RWPE2 (cell line): Measurements from ENCODE around the gene OPRL1.
"Not testable (repeated sequence)": the region's sequence is repeated elsewhere in the genome, so short reads cannot be mapped to it uniquely, and the experiment has no call there.

Experiments used
- ATAC-seq: fragments of 200-7000 bp; cut with Tn5 transposase; 3 replicates; pipeline ENCODE4 v1.9.1; 2021; ENCODE audit warnings: low read depth
- DNase-seq: peaks from one replicate; pipeline ENCODE4 v3.0.0-alpha.2; 2020; ENCODE audit warnings: low spot score
- H3K27ac ChIP-seq: fragments of 450-650 bp; 2 replicates; pipeline ENCODE4 v1.5.1; 2017; ENCODE audit warnings: mild to moderate bottlenecking; ENCODE audit not compliant: poor library complexity, severe bottlenecking
- H3K27me3 ChIP-seq: fragments of 250-450 bp; sonication (Bioruptor Pico); 2 replicates; pipeline ENCODE4 v1.5.1; 2021; ENCODE audit warnings: mild to moderate bottlenecking, moderate library complexity; ENCODE audit not compliant: insufficient read depth, poor library complexity, severe bottlenecking
- H3K36me3 ChIP-seq: fragments of 250-450 bp; sonication (Bioruptor Pico); 2 replicates; pipeline ENCODE4 v1.5.1; 2020; ENCODE audit warnings: low read depth, mild to moderate bottlenecking, moderate library complexity
- H3K4me1 ChIP-seq: fragments of 250-450 bp; sonication (Bioruptor Pico); 2 replicates; pipeline ENCODE4 v1.5.1; 2021; ENCODE audit warnings: mild to moderate bottlenecking, moderate library complexity; ENCODE audit not compliant: insufficient read depth, poor library complexity, severe bottlenecking
- H3K4me3 ChIP-seq: fragments of 250-450 bp; sonication (Bioruptor Pico); 2 replicates; pipeline ENCODE4 v1.5.1; 2021; ENCODE audit warnings: mild to moderate bottlenecking, moderate library complexity; ENCODE audit not compliant: severe bottlenecking
- H3K9me3 ChIP-seq: fragments of 250-450 bp; sonication (Bioruptor Pico); 2 replicates; pipeline ENCODE4 v1.5.1; 2021; ENCODE audit warnings: mild to moderate bottlenecking, moderate library complexity; ENCODE audit not compliant: severe bottlenecking
- TF ChIP-seq, protein P1 (sequence below): fragments of 450-650 bp; IDR thresholded peaks from one replicate; pipeline ENCODE4 v1.5.1; 2017; ENCODE audit warnings: mild to moderate bottlenecking, moderate library complexity; ENCODE audit not compliant: poor library complexity, severe bottlenecking

OPRL1 gene

DNA sequence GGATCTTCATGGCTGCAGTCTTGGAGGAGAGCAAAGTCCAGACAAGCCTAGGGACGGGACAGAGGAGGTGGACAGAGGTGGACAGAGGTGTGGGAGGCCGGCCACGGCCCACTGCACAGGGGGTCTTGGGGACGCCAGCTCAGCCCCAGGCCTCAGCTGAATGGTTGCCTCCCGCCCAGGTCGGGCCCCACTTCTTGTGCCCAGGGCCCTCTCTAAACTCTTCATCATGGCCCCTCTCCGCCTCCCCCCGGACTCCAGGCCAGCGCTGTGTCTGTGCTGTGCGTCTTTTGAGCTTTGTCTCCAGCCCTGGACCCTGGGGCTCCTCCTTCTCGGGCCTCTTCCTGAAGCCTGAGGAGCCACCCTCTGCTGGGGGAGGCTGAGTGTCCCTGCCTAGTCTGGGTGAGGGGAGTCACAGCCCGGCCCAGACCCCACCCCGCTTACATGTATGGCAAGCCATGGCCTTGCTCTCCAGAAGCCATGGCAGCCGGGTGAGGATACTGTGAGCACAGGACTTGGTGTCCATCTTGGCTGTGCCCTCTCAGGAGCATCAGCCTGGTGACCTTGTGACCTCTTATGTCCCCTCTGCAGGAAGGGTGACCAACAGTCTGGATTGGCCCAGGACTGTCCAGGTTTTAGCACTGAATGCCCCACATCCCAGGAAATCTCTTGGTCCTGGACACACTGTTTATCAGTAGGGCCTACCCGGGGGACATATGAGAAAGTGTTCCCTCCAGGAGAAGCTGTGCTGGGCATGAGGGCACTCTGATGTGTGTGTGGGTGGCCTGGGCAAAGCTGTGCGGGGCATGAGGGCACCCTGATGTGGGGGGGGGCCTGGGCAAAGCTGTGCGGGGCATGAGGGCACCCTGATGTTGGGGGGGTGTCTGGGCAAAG is 36.9 kb downstream of the OPRL1 start:
- ATAC-seq (no peak), DNase-seq (peak; percentile 84)
- Histone ChIP-seq H3K36me3 (no peaks in the 10 kb centered on the region), H3K4me3 (no peak overlapping the region), H3K27me3 (peaks cover 13% of the 10 kb centered on the region), H3K27ac (no peak overlapping the region), H3K9me3 (no peaks in the 10 kb centered on the region), H3K4me1 (no peaks in the 10 kb centered on the region)
- TF ChIP-seq, protein P1, sequence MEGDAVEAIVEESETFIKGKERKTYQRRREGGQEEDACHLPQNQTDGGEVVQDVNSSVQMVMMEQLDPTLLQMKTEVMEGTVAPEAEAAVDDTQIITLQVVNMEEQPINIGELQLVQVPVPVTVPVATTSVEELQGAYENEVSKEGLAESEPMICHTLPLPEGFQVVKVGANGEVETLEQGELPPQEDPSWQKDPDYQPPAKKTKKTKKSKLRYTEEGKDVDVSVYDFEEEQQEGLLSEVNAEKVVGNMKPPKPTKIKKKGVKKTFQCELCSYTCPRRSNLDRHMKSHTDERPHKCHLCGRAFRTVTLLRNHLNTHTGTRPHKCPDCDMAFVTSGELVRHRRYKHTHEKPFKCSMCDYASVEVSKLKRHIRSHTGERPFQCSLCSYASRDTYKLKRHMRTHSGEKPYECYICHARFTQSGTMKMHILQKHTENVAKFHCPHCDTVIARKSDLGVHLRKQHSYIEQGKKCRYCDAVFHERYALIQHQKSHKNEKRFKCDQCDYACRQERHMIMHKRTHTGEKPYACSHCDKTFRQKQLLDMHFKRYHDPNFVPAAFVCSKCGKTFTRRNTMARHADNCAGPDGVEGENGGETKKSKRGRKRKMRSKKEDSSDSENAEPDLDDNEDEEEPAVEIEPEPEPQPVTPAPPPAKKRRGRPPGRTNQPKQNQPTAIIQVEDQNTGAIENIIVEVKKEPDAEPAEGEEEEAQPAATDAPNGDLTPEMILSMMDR, result no peak

DNA sequence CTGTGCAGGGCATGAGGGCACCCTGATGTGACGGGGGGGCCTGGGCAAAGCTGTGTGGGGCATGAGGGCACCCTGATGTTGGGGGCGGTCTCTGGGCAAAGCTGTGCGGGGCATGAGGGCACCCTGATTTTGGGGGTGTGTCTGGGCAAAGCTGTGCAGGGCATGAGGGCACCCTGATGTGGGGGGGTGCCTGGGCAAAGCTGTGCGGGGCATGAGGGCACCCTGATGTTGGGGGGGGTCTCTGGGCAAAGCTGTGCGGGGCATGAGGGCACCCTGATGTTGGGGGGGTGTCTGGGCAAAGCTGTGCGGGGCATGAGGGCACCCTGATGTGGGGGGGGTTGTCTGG is 37.5 kb downstream of the OPRL1 start:
- not testable (repeated sequence) for H3K4me3 ChIP-seq, H3K27ac ChIP-seq, H3K9me3 ChIP-seq, H3K4me1 ChIP-seq, H3K36me3 ChIP-seq, DNase-seq, ATAC-seq
- H3K27me3 ChIP-seq, result peaks cover 19% of the 10 kb centered on the region

DNA sequence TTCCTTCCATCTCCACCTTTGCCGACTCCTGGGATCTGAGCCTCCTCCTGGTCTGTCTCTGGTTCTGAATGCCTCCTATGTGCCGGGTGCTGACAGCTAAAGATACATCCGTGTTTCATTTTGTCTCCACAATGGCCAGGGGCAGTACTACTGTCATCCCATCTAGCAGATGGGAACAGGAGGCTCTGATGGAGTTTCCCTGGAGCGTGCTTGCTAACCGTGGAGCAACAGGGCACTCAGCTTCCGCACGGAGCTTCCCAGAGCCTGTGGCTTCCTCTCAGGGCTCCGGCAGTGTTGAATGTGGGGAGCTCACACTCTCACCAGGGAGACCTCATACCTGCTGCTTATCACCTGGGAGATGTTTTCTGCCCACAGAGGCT is 39.4 kb downstream of the OPRL1 start:
- peaks cover 28% of the 10 kb centered on the region for H3K27me3 ChIP-seq
- TF ChIP-seq, protein P1, result no peak
- H3K4me1 ChIP-seq, result no peaks in the 10 kb centered on the region
- H3K27ac ChIP-seq, result no peak overlapping the region
- H3K4me3 ChIP-seq, result no peak overlapping the region
- H3K36me3 ChIP-seq, result no peaks in the 10 kb centered on the region
- H3K9me3 ChIP-seq, result no peaks in the 10 kb centered on the region
- DNase-seq (peak; percentile 75), ATAC-seq (no peak; the same call in 2 of the 3 replicates)

DNA sequence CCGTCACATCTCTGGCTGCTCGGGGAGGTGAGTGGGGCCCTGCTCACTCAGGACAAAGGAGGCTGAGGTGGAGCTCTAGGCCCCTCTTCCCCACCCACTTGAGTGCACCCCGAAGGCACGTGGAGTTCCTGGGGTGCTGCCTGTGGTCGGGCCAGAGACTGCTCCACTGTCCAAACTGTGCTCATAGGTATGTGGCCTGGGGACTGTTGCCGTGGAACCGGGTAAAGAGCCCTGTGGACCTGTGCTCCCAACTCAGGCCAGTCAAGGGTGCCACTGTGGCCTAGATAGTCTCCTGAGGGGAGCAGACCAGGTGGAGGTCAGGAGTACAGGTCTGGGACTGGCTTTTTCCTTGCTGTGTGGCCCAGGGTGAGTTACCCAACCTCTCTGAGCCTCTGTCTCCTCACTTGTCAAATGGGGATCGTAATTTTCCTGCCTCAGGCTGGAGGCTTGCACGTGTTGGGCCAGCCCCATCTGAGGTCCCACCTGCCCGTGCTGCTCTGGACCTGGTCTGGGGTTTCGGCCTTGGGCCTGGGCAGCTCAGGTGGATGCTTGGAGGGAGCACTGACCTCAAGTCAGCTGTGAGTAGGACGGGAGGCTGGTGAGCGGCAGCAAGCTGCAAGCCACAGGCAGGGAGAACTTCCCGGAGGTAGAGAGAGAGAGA is 39.9 kb downstream of the OPRL1 start:
- H3K9me3 ChIP-seq, result no peaks in the 10 kb centered on the region
- no peaks in the 10 kb centered on the region for H3K36me3 ChIP-seq
- TF ChIP-seq, protein P1, result no peak
- H3K27ac ChIP-seq, result no peak overlapping the region
- ATAC-seq (peak; percentile 12; the same call in 2 of the 3 replicates), DNase-seq (peak; percentile 76)
- H3K4me3 ChIP-seq, result no peak overlapping the region
- no peaks in the 10 kb centered on the region for H3K4me1 ChIP-seq
- H3K27me3 ChIP-seq, result peaks cover 31% of the 10 kb centered on the region

DNA sequence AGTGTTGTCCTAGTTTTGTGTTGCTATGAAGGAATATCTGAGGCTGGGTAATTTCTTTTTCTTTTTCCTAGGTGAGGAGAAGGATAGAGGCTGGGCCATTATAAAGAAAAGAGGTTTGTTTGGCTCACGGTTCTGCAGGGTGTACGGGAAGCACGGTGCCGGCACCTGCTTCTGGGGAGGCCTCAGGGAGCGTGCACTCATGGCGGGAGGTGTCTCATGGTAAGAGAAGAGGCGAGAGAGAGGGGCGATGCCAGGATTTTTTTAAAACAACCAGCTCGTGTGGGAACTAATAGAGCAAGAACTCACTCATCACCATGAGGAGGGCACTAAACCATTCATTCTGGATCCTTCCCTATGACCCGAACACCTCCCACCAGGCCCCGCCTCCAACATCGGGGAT is 41.7 kb downstream of the OPRL1 start:
- Histone ChIP-seq H3K4me3 (no peak overlapping the region), H3K36me3 (no peaks in the 10 kb centered on the region), H3K4me1 (no peaks in the 10 kb centered on the region), H3K27ac (no peak overlapping the region), H3K9me3 (no peaks in the 10 kb centered on the region), H3K27me3 (peaks cover 31% of the 10 kb centered on the region)
- peak; percentile 67 for DNase-seq
- TF ChIP-seq, protein P1, result no peak
- no peak for ATAC-seq

DNA sequence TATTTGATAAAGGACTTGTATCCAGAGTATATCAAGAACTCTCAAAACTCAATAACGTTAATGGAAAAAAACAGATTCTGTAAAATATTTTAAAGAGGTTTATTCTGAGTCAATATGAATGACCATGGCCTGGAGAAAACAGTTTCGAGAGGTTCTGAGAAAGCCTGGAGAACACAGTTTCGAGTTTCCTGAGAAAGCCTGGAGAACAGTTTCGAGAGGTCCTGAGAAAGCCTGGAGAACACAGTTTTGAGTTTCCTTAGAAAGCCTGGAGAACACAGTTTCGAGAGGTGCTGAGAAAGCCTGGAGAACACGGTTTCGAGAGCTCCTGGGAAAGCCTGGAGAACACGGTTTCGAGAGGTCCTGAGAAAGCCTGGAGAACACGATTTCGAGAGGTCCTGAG is 43.0 kb downstream of the OPRL1 start:
- not testable (repeated sequence) for H3K4me3 ChIP-seq, DNase-seq, ATAC-seq, H3K9me3 ChIP-seq, H3K4me1 ChIP-seq, H3K27ac ChIP-seq, H3K36me3 ChIP-seq
- peaks cover 33% of the 10 kb centered on the region for H3K27me3 ChIP-seq

DNA sequence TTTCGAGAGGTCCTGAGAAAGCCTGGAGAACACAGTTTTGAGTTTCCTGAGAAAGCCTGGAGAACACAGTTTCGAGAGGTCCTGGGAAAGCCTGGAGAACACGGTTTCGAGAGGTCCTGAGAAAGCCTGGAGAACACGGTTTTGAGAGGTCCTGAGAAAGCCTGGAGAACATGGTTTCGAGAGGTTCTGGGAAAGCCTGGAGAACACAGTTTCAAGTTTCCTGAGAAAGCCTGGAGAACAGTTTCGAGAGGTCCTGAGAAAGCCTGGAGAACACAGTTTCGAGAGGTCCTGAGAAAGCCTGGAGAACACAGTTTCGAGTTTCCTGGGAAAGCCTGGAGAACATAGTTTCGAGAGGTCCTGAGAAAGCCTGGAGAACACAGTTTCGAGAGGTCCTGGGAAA is 43.6 kb downstream of the OPRL1 start:
- H3K36me3 ChIP-seq, result not testable (repeated sequence)
- peaks cover 39% of the 10 kb centered on the region for H3K27me3 ChIP-seq

More for the DNA sequence above, 43.6 kb downstream of the OPRL1 start:
- not testable (repeated sequence) for H3K4me1 ChIP-seq, H3K4me3 ChIP-seq, DNase-seq, H3K9me3 ChIP-seq, ATAC-seq, H3K27ac ChIP-seq
